IMR-90 (cell line): ENCODE data around the gene PCK2. TPM values are rescaled to one million over a fixed set of nuclear protein-coding genes. Genes with fewer than 3 reads are reported as not detected.

ENCODE experiments used
- ATAC-seq: fragments of 200-7000 bp; cut with Tn5 transposase; 2 replicates; pipeline ENCODE4 v1.9.1; 2020; ENCODE audit warnings: low read depth, mild to moderate bottlenecking, moderate library complexity
- BruUV-seq: library from RNA; stranded (reverse); fragments of 400-500 nt; replicated peaks from 2 replicates; lab custom pipeline; 2021; lab: Mats Ljungman, UMichigan
- CTCF ChIA-PET: fragments of 300-600 bp; formaldehyde crosslinking; extraction: SDS; loops from one replicate; lab custom pipeline; 2021; ENCODE audit warnings: antibody characterized with exemption; lab: Yijun Ruan, JAX
- POLR2A ChIA-PET: fragments of 300-600 bp; sonication (Branson Sonifier 250); formaldehyde crosslinking; loops from one replicate; lab custom pipeline; 2022; ENCODE audit warnings: antibody characterized with exemption; ENCODE audit not compliant: unreplicated experiment; lab: Charles Lee
- DNase-seq: peaks from one replicate; pipeline ENCODE4 v3.0.0; 2013
- H2AFZ ChIP-seq: replicated peaks from 2 replicates; pipeline ENCODE3; 2013; ENCODE audit warnings: low read length, mild to moderate bottlenecking; ENCODE audit not compliant: poor library complexity
- H2AK5ac ChIP-seq: 2 replicates; pipeline ENCODE4 v1.6.1; 2013; ENCODE audit warnings: low read depth, low read length, inconsistent platforms
- H2AK9ac ChIP-seq: replicated peaks from 2 replicates; pipeline ENCODE3; 2013; ENCODE audit warnings: mild to moderate bottlenecking, low read depth, low read length, moderate library complexity; ENCODE audit not compliant: poor library complexity
- H2BK120ac ChIP-seq: 2 replicates; pipeline ENCODE4 v1.6.1; 2013; ENCODE audit warnings: low read depth, low read length, inconsistent platforms
- H2BK15ac ChIP-seq: 3 replicates; pipeline ENCODE4 v1.6.1; 2013; ENCODE audit warnings: low read depth, low read length, inconsistent platforms
- H2BK20ac ChIP-seq: 2 replicates; pipeline ENCODE4 v1.6.1; 2013; ENCODE audit warnings: low read depth, mild to moderate bottlenecking, inconsistent platforms, low read length, moderate library complexity
- H2BK5ac ChIP-seq: 2 replicates; pipeline ENCODE4 v1.6.1; 2013; ENCODE audit warnings: mild to moderate bottlenecking, low read depth, low read length, inconsistent platforms; ENCODE audit not compliant: poor library complexity, severe bottlenecking
- H3K14ac ChIP-seq: replicated peaks from 2 replicates; pipeline ENCODE4 v1.6.1; 2013; ENCODE audit warnings: low read depth, low read length, inconsistent platforms
- H3K18ac ChIP-seq: 2 replicates; pipeline ENCODE4 v1.6.1; 2013; ENCODE audit warnings: low read depth, low read length, control low read depth
- H3K23ac ChIP-seq: 2 replicates; pipeline ENCODE4 v1.6.1; 2013; ENCODE audit warnings: low read depth, low read length, inconsistent platforms
- H3K27ac ChIP-seq: 2 replicates; pipeline ENCODE4 v1.5.1; 2013; ENCODE audit warnings: mild to moderate bottlenecking, control low read depth, low read length; ENCODE audit not compliant: insufficient read depth
- H3K27me3 ChIP-seq: 2 replicates; pipeline ENCODE4 v1.6.1; 2013; ENCODE audit warnings: low read length; ENCODE audit not compliant: control insufficient read depth, insufficient read depth
- H3K36me3 ChIP-seq: 2 replicates; pipeline ENCODE4 v1.6.1; 2013; ENCODE audit warnings: low read length, mixed read lengths; ENCODE audit not compliant: control insufficient read depth, insufficient read depth
- H3K4ac ChIP-seq: 2 replicates; pipeline ENCODE4 v1.6.1; 2013; ENCODE audit warnings: low read depth, low read length, inconsistent platforms
- H3K4me1 ChIP-seq: 2 replicates; pipeline ENCODE4 v1.6.1; 2013; ENCODE audit warnings: low read length, mixed read lengths; ENCODE audit not compliant: control insufficient read depth, insufficient read depth
- H3K4me2 ChIP-seq: 2 replicates; pipeline ENCODE4 v1.6.1; 2013; ENCODE audit warnings: low read depth, mild to moderate bottlenecking, control low read depth, low read length, moderate library complexity
- H3K4me3 ChIP-seq: 2 replicates; pipeline ENCODE4 v1.5.1; 2013; ENCODE audit warnings: low read depth, mild to moderate bottlenecking, control low read depth, low read length, moderate library complexity; ENCODE audit not compliant: insufficient read depth
- H3K56ac ChIP-seq: 2 replicates; pipeline ENCODE4 v1.6.1; 2013; ENCODE audit warnings: low read length, inconsistent platforms; ENCODE audit not compliant: insufficient read depth; ENCODE audit errors: extremely low read depth
- H3K79me1 ChIP-seq, 2 experiments: 2 replicates each; pipeline ENCODE4 v1.6.1; 2013; ENCODE audit warnings: low read length in 2 of 2, inconsistent platforms in 1 of 2, low read depth in 1 of 2
- H3K9ac ChIP-seq: 2 replicates; pipeline ENCODE4 v1.6.1; 2013; ENCODE audit warnings: low read depth, low read length, control low read depth
- H3K9me1 ChIP-seq: 2 replicates; pipeline ENCODE4 v1.6.1; 2013; ENCODE audit warnings: low read length, inconsistent platforms; ENCODE audit not compliant: insufficient read depth
- H3K9me3 ChIP-seq: 2 replicates; pipeline ENCODE4 v1.6.1; 2013; ENCODE audit warnings: low read length; ENCODE audit not compliant: control insufficient read depth, insufficient read depth
- H4K20me1 ChIP-seq: 2 replicates; pipeline ENCODE4 v1.6.1; 2013; ENCODE audit warnings: low read length, inconsistent platforms; ENCODE audit not compliant: insufficient read depth
- H4K5ac ChIP-seq: 2 replicates; pipeline ENCODE4 v1.6.1; 2013; ENCODE audit warnings: mild to moderate bottlenecking, low read depth, low read length, control low read depth
- H4K8ac ChIP-seq, 2 experiments: 2 replicates each; pipeline ENCODE4 v1.6.1; 2013; ENCODE audit warnings: low read depth in 2 of 2, low read length in 2 of 2, control low read depth in 1 of 2, inconsistent platforms in 1 of 2
- H4K91ac ChIP-seq: 2 replicates; pipeline ENCODE4 v1.6.1; 2013; ENCODE audit warnings: low read depth, low read length, inconsistent platforms; ENCODE audit not compliant: insufficient read depth
- FOS ChIP-seq: fragments of 150-350 bp; IDR thresholded peaks from 2 replicates; pipeline ENCODE4 v1.6.1; 2016; ENCODE audit warnings: low read depth, low read length
- WGBS, 2 experiments: methylation state at CpG; one replicate each; pipeline versions ENCODE4 v1.1.5 to v1.1.7; 2013; ENCODE audit warnings: missing lambda C conversion rate in 2 of 2; ENCODE audit not compliant: insufficient read length in 1 of 2; ENCODE audit errors: extremely low coverage in 2 of 2; 5-methylcytosine and 5-hydroxymethylcytosine counted together
- dilution Hi-C: fragments of 300-500 bp; cut with HindIII; formaldehyde crosslinking; loops from one replicate; pipeline ENCODE4 v1.14.3; 2018; ENCODE audit warnings: low sequenced_read_pairs; ENCODE audit not compliant: unreplicated experiment
- in situ Hi-C: fragments of 300-500 bp; cut with MboI; formaldehyde crosslinking; loops from 3 replicates; pipeline ENCODE4 v1.14.3; 2019; ENCODE audit warnings: low sequenced_read_pairs, inconsistent platforms, mixed read lengths
- intact Hi-C: fragments of 100-400 bp; cut with micrococcal nuclease; formaldehyde crosslinking; loops from 2 replicates; pipeline ENCODE4 v1.10.0; 2022
- polyA plus RNA-seq, 3 experiments: library from polyadenylated mRNA; depleted of rRNA; stranded (reverse); fragments of >200 nt; gene quantifications; 2 replicates each; pipeline ENCODE4 v1.2.3, GENCODE V29; 2012; ENCODE audit warnings: low replicate concordance in 1 of 3
- total RNA-seq: library from RNA; depleted of rRNA; stranded (reverse); fragments of >200 nt; gene quantifications from 2 replicates; pipeline ENCODE4 v1.2.3, GENCODE V29; 2012

PCK2 gene
- total and polyA plus RNA-seq, 2 of the 4 experiments (the other 2 are of a cell fraction), result 13.4 to 29.4 TPM

- Histone ChIP-seq H2BK20ac (no peak overlapping the region), H2BK15ac (no peak overlapping the region)
Observed at GRCh38 chr14:24083462-24083861, 10.6 kb upstream of the PCK2 start.

More at GRCh38 chr14:24083462-24083861, 10.6 kb upstream of the PCK2 start:
- Histone ChIP-seq H4K91ac (no peak overlapping the region), H2BK5ac (no peak overlapping the region), H3K79me1 (no peaks in the 10 kb centered on the region), H2AK5ac (no peak overlapping the region), H3K23ac (no peak overlapping the region), H3K18ac (no peak overlapping the region), H3K4me2 (no peak overlapping the region), H3K56ac (no peak overlapping the region), H3K4me1 (peaks cover 2% of the 10 kb centered on the region; the same call in 1 of the 2 replicates), H4K5ac (no peak overlapping the region), H3K9me1 (no peaks in the 10 kb centered on the region), H2AFZ (no peak overlapping the region), H2BK120ac (no peak overlapping the region), H4K20me1 (no peaks in the 10 kb centered on the region; the same call in 1 of the 2 replicates), H3K27ac (no peak overlapping the region), H3K27me3 (peaks cover 75% of the 10 kb centered on the region), H4K8ac (no peak overlapping the region), H3K36me3 (no peaks in the 10 kb centered on the region), H2AK9ac (no peak overlapping the region), H3K9me3 (no peaks in the 10 kb centered on the region), H3K9ac (no peak overlapping the region), H3K14ac (no peak overlapping the region), H3K4ac (no peak overlapping the region), H3K4me3 (no peak overlapping the region)
- no peak for TF ChIP-seq FOS
- DNase-seq (no peak), ATAC-seq (no peak)
- WGBS, 2 experiments, result 86% methylated on average over 1 of the region's 3 CpGs; no CpG with 5 or more reads in 1 of the 2 experiments
- dilution Hi-C loops, result no loop called here
- intact Hi-C loops, result no loop called here
- ChIA-PET POLR2A (no interaction called here), CTCF (interaction anchor here (2.0 kb wide), 1 partner anchor 25 kb away, joined by 6 read pairs; no protein-coding TSS in a partner anchor)
- in situ Hi-C loops, result no loop called here
- no TSS peak for BruUV-seq
